HepG2 (cell line): ENCODE data around the gene MEIOC. TPM values are rescaled to one million over a fixed set of nuclear protein-coding genes. Genes with fewer than 3 reads are reported as not detected.

Experiments used
- KLF16 ChIP-seq, 2 experiments: sonication (generic) in 1 of 2; formaldehyde crosslinking in 1 of 2; IDR thresholded peaks; 2 replicates each; pipeline versions ENCODE4 v1.6.1 to v1.8.0; 2016 to 2023; ENCODE audit warnings: missing genetic modification reagents in 2 of 2, missing compliant biosample characterization in 1 of 2
- SOX13 ChIP-seq, 3 experiments: fragments of 450-650 bp in 1 of 3; sonication (generic) in 1 of 3; formaldehyde crosslinking in 1 of 3; IDR thresholded peaks in 2 of 3; conservative IDR thresholded peaks in 1 of 3; 2 replicates each; pipeline versions ENCODE4 v1.5.0 to v1.6.1; 2016 to 2020; ENCODE audit warnings: antibody characterized with exemption in 1 of 3, mild to moderate bottlenecking in 1 of 3, missing compliant biosample characterization in 1 of 3, missing genetic modification reagents in 1 of 3, moderate library complexity in 1 of 3
- SRSF4 ChIP-seq: fragments of 200-400 bp; formaldehyde crosslinking; IDR thresholded peaks from one replicate; pipeline ENCODE4 v1.6.1; 2018; ENCODE audit warnings: mild to moderate bottlenecking, low read depth, low read length, moderate library complexity; ENCODE audit not compliant: poor library complexity, severe bottlenecking
- ZBTB38 ChIP-seq: sonication (generic); formaldehyde crosslinking; IDR thresholded peaks from 2 replicates; pipeline ENCODE4 v1.5.1; 2020; ENCODE audit warnings: mild to moderate bottlenecking, missing genetic modification reagents
- ZNF136 ChIP-seq: sonication (generic); formaldehyde crosslinking; IDR thresholded peaks from 2 replicates; pipeline ENCODE4 v1.8.1; 2022; ENCODE audit warnings: low read depth, mild to moderate bottlenecking, moderate library complexity, missing genetic modification reagents
- ZNF530 ChIP-seq: sonication (generic); formaldehyde crosslinking; IDR thresholded peaks from 2 replicates; pipeline ENCODE4 v1.5.0; 2020; ENCODE audit warnings: low read depth, mild to moderate bottlenecking, missing genetic modification reagents
- ZNF550 ChIP-seq: sonication (generic); formaldehyde crosslinking; IDR thresholded peaks from 2 replicates; pipeline ENCODE4 v1.4.0; 2020; ENCODE audit warnings: mild to moderate bottlenecking, missing genetic modification reagents, borderline replicate concordance
- ZNF562 ChIP-seq: sonication (generic); formaldehyde crosslinking; IDR thresholded peaks from 2 replicates; pipeline ENCODE4 v1.8.0; 2022; ENCODE audit warnings: missing genetic modification reagents, borderline replicate concordance
- ZNF605 ChIP-seq: sonication (generic); formaldehyde crosslinking; IDR thresholded peaks from 2 replicates; pipeline ENCODE4 v1.8.0; 2022; ENCODE audit warnings: mild to moderate bottlenecking, missing genetic modification reagents
- polyA plus RNA-seq, 8 experiments: library from polyadenylated mRNA; depleted of rRNA in 3 of 8; stranded (reverse) in 7 of 8; unstranded in 1 of 8; fragments of >200 nt; fragmentation: Illumina TruSeq in 4 of 8; extraction: Trizol in 4 of 8; gene quantifications; 2 replicates each; pipeline versions ENCODE4 v1.2.1 to v1.2.3, GENCODE V29; 2011 to 2016; ENCODE audit warnings: low read depth in 4 of 8, missing spikeins in 1 of 8, mixed read lengths in 1 of 8; ENCODE audit not compliant: insufficient read depth in 1 of 8
- total RNA-seq, 5 experiments: library from RNA; depleted of rRNA; stranded (reverse); fragments of >200 nt; fragmentation: Illumina TruSeq; extraction: Trizol; gene quantifications; 2 replicates each; pipeline ENCODE4 v1.2.3, GENCODE V29; 2016; ENCODE audit warnings: low read depth in 1 of 5
- TF ChIP-seq, protein P1 (sequence below): sonication (generic); formaldehyde crosslinking; IDR thresholded peaks from 2 replicates; pipeline ENCODE4 v1.4.0; 2020; ENCODE audit warnings: mild to moderate bottlenecking, low read depth, missing genetic modification reagents
- TF ChIP-seq, protein P2 (sequence below): IDR thresholded peaks from 2 replicates; pipeline ENCODE4 v1.4.0; 2020; ENCODE audit warnings: mild to moderate bottlenecking, missing genetic modification reagents
- TF ChIP-seq, protein P3 (sequence below): sonication (generic); formaldehyde crosslinking; IDR thresholded peaks from 2 replicates; pipeline ENCODE4 v1.5.1; 2020; ENCODE audit warnings: mild to moderate bottlenecking, missing genetic modification reagents, borderline replicate concordance
- TF ChIP-seq, protein P4 (sequence below): IDR thresholded peaks from 2 replicates; pipeline ENCODE4 v1.6.1; 2016; ENCODE audit warnings: mild to moderate bottlenecking, missing biosample characterization, missing genetic modification reagents
- TF ChIP-seq, protein P5 (sequence below): IDR thresholded peaks from 2 replicates; pipeline ENCODE4 v1.6.1; 2016; ENCODE audit warnings: missing biosample characterization, missing genetic modification reagents, low read depth
- TF ChIP-seq, protein P6 (sequence below): IDR thresholded peaks from 2 replicates; pipeline ENCODE4 v1.6.1; 2016; ENCODE audit warnings: missing compliant biosample characterization, missing genetic modification reagents, borderline replicate concordance
- TF ChIP-seq, protein P7 (sequence below): sonication (generic); formaldehyde crosslinking; IDR thresholded peaks from 2 replicates; pipeline ENCODE4 v1.4.0; 2020; ENCODE audit warnings: missing genetic modification reagents

MEIOC gene
- total and polyA plus RNA-seq, 2 of the 13 experiments (the other 11 are each of a cell fraction or from before 2014, with no cell fraction given), result 0.04 to 0.15 TPM

DNA sequence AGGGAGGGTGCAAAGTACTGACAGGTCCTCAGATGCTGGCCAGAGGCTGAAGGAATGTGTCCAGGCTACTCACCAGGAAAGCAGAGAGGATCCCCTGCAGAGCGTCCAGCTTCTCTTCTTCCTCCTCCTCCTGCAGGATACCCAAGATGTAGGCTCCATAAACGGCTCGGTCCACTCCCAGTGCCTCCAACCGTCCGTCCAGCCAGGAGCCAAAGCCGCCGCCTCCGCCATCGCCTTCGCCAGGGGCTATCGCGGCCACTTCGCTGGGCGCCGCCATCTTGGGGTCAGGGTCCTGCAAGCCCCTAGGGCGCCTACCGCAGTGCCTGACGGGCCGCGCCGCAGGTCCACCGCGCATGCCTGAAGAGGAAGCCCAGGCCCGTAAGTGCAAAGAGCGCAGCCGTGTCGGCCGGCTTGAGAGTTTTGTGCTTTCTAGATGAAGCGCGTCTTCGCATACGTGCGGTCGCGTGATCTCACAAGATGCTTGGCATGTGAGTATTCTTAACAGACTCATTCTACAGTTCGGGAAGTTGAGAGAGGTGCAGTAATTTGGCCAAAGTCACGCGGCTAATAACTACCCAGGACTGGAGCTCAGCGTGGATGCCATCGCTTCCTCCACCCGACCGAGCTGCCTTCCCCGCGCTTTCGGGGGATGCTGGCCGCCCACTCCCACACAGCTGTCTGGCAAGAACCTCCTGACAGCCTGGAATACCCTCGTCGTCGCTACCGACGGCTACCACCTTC lies 33.4 kb downstream of the MEIOC start, which contains the start of gene CCDC43 (continued):
- TF ChIP-seq SRSF4, result no peak
- TF ChIP-seq SOX13 (IDR thresholded peaks at IDR 0.05), result no peak
- TF ChIP-seq SOX13 (CRISPR knock-in tag; conservative IDR thresholded peaks at IDR 0.05 in 1 of 2, IDR thresholded peaks at IDR 0.05 in 1 of 2), result peak in 1 of 2 experiments; percentile 13; a peak in 1 of 4 replicates
- TF ChIP-seq ZNF136 (CRISPR knock-in tag), result peak; percentile 95
- TF ChIP-seq, protein P1, sequence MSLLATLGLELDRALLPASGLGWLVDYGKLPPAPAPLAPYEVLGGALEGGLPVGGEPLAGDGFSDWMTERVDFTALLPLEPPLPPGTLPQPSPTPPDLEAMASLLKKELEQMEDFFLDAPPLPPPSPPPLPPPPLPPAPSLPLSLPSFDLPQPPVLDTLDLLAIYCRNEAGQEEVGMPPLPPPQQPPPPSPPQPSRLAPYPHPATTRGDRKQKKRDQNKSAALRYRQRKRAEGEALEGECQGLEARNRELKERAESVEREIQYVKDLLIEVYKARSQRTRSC (CRISPR knock-in tag), result no peak
- peak; percentile 39; the same call in 1 of the 2 replicates for TF ChIP-seq ZNF562 (CRISPR knock-in tag)
- peak; percentile 98 for TF ChIP-seq ZNF605 (CRISPR knock-in tag)
- TF ChIP-seq ZBTB38, result peak; percentile 95
- TF ChIP-seq, protein P2, sequence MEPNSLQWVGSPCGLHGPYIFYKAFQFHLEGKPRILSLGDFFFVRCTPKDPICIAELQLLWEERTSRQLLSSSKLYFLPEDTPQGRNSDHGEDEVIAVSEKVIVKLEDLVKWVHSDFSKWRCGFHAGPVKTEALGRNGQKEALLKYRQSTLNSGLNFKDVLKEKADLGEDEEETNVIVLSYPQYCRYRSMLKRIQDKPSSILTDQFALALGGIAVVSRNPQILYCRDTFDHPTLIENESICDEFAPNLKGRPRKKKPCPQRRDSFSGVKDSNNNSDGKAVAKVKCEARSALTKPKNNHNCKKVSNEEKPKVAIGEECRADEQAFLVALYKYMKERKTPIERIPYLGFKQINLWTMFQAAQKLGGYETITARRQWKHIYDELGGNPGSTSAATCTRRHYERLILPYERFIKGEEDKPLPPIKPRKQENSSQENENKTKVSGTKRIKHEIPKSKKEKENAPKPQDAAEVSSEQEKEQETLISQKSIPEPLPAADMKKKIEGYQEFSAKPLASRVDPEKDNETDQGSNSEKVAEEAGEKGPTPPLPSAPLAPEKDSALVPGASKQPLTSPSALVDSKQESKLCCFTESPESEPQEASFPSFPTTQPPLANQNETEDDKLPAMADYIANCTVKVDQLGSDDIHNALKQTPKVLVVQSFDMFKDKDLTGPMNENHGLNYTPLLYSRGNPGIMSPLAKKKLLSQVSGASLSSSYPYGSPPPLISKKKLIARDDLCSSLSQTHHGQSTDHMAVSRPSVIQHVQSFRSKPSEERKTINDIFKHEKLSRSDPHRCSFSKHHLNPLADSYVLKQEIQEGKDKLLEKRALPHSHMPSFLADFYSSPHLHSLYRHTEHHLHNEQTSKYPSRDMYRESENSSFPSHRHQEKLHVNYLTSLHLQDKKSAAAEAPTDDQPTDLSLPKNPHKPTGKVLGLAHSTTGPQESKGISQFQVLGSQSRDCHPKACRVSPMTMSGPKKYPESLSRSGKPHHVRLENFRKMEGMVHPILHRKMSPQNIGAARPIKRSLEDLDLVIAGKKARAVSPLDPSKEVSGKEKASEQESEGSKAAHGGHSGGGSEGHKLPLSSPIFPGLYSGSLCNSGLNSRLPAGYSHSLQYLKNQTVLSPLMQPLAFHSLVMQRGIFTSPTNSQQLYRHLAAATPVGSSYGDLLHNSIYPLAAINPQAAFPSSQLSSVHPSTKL (CRISPR knock-in tag), result peak; percentile 62
- TF ChIP-seq, protein P3, sequence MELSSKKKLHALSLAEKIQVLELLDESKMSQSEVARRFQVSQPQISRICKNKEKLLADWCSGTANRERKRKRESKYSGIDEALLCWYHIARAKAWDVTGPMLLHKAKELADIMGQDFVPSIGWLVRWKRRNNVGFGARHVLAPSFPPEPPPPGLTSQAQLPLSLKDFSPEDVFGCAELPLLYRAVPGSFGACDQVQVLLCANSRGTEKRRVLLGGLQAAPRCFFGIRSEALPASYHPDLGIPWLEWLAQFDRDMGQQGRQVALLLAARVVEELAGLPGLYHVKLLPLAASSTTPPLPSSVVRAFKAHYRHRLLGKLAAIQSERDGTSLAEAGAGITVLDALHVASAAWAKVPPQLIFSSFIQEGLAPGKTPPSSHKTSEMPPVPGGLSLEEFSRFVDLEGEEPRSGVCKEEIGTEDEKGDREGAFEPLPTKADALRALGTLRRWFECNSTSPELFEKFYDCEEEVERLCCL (CRISPR knock-in tag), result no peak
- TF ChIP-seq KLF16 (CRISPR knock-in tag; IDR thresholded peaks at IDR 0.05), result peak in 1 of 2 experiments; percentile 79; a peak in 2 of 4 replicates
- peak; percentile 27; the same call in 1 of the 2 replicates for TF ChIP-seq ZNF530 (CRISPR knock-in tag)
- TF ChIP-seq, protein P4, sequence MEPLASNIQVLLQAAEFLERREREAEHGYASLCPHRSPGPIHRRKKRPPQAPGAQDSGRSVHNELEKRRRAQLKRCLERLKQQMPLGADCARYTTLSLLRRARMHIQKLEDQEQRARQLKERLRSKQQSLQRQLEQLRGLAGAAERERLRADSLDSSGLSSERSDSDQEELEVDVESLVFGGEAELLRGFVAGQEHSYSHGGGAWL, result peak; percentile 94
- TF ChIP-seq, protein P5, sequence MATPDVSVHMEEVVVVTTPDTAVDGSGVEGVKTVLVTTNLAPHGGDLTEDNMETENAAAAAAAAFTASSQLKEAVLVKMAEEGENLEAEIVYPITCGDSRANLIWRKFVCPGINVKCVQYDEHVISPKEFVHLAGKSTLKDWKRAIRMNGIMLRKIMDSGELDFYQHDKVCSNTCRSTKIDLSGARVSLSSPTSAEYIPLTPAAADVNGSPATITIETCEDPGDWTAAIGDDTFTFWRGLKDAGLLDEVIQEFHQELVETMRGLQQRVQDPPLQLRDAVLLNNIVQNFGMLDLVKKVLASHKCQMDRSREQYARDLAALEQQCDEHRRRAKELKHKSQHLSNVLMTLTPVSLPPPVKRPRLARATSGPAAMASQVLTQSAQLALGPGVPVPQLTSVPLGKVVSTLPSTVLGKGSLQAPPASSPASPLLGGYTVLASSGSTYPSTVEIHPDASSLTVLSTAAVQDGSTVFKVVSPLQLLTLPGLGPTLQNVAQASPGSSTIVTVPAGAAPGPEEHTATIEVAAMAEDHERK (CRISPR knock-in tag), result no peak
- TF ChIP-seq ZNF550 (CRISPR knock-in tag), result peak; percentile 88; the same call in 1 of the 2 replicates
- TF ChIP-seq, protein P6, sequence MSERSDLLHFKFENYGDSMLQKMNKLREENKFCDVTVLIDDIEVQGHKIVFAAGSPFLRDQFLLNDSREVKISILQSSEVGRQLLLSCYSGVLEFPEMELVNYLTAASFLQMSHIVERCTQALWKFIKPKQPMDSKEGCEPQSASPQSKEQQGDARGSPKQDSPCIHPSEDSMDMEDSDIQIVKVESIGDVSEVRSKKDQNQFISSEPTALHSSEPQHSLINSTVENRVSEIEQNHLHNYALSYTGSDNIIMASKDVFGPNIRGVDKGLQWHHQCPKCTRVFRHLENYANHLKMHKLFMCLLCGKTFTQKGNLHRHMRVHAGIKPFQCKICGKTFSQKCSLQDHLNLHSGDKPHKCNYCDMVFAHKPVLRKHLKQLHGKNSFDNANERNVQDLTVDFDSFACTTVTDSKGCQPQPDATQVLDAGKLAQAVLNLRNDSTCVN (CRISPR knock-in tag), result peak; percentile 66; the same call in 1 of the 2 replicates
- TF ChIP-seq, protein P7, sequence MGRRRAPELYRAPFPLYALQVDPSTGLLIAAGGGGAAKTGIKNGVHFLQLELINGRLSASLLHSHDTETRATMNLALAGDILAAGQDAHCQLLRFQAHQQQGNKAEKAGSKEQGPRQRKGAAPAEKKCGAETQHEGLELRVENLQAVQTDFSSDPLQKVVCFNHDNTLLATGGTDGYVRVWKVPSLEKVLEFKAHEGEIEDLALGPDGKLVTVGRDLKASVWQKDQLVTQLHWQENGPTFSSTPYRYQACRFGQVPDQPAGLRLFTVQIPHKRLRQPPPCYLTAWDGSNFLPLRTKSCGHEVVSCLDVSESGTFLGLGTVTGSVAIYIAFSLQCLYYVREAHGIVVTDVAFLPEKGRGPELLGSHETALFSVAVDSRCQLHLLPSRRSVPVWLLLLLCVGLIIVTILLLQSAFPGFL (CRISPR knock-in tag), result no peak
